ENCODE results near the gene FBLN2. TPM values are rescaled to one million over a fixed set of nuclear protein-coding genes. Genes with fewer than 3 reads are reported as not detected.
"Not testable (repeated sequence)": the region's sequence is repeated elsewhere in the genome, so short reads cannot be mapped to it uniquely, and the experiment has no call there.

The FBLN2 gene
- total RNA-seq, 1 donor from 2014 or later, result 2.2 TPM

GRCh38 chr3:13513913-13514517 lies 34.9 kb upstream of the FBLN2 start:
- DNase-seq (ENCODE audit: low read depth, low spot score), result no peak

- DNase-seq (ENCODE audit: low read depth, low spot score), result no peak
Measured at GRCh38 chr3:13514639-13515435, 34.1 kb upstream of the FBLN2 start.

GRCh38 chr3:13515786-13516759 lies 32.9 kb upstream of the FBLN2 start:
- no peak for DNase-seq (ENCODE audit: low read depth, low spot score)

- DNase-seq (ENCODE audit: low read depth, low spot score), result no peak
Measured at GRCh38 chr3:13516760-13517135, 32.2 kb upstream of the FBLN2 start.

GRCh38 chr3:13517253-13517977 lies 31.5 kb upstream of the FBLN2 start:
- no peak for DNase-seq (ENCODE audit: low read depth, low spot score)

GRCh38 chr3:13518516-13518953 lies 30.4 kb upstream of the FBLN2 start:
- no peak for DNase-seq (ENCODE audit: low read depth, low spot score)

GRCh38 chr3:13519006-13519791 lies 29.7 kb upstream of the FBLN2 start:
- DNase-seq (ENCODE audit: low read depth, low spot score), result no peak

- no peak for DNase-seq (ENCODE audit: low read depth, low spot score)
Measured at GRCh38 chr3:13520326-13520880, 28.5 kb upstream of the FBLN2 start.

GRCh38 chr3:13521309-13521708 lies 27.6 kb upstream of the FBLN2 start:
- DNase-seq (ENCODE audit: low read depth, low spot score), result no peak

- not testable (repeated sequence) for DNase-seq (ENCODE audit: low read depth, low spot score)
Measured at GRCh38 chr3:13521749-13522148, 27.2 kb upstream of the FBLN2 start.

GRCh38 chr3:13522236-13522635 lies 26.7 kb upstream of the FBLN2 start:
- no peak for DNase-seq (ENCODE audit: low read depth, low spot score)

- DNase-seq (ENCODE audit: low read depth, low spot score), result no peak
Measured at GRCh38 chr3:13524979-13525669, 23.8 kb upstream of the FBLN2 start.

GRCh38 chr3:13525827-13526625 lies 22.9 kb upstream of the FBLN2 start:
- no peak for DNase-seq (ENCODE audit: low read depth, low spot score)

GRCh38 chr3:13526626-13526949 lies 22.3 kb upstream of the FBLN2 start:
- DNase-seq (ENCODE audit: low read depth, low spot score), result no peak

- DNase-seq (ENCODE audit: low read depth, low spot score), result no peak
Measured at GRCh38 chr3:13528217-13528867, 20.6 kb upstream of the FBLN2 start.

GRCh38 chr3:13529196-13530112 lies 19.5 kb upstream of the FBLN2 start:
- no peak for DNase-seq (ENCODE audit: low read depth, low spot score)
